ENCODE measurements around the gene HDAC9. TPM values are rescaled to one million over a fixed set of nuclear protein-coding genes. Genes with fewer than 3 reads are reported as not detected.

Gene HDAC9
- total RNA-seq, 1 experiment from 2014 or later = 7.7 TPM

- no peaks in the 10 kb centered on the region for H3K9me3 ChIP-seq (ENCODE audit: control insufficient read depth, low read depth, low read length)
- H2BK5ac ChIP-seq (ENCODE audit: insufficient read length, low read length) = no peak overlapping the region
- no peak overlapping the region for H3K18ac ChIP-seq (ENCODE audit: insufficient read length, low read depth, low read length)
- no peak overlapping the region for H3K27ac ChIP-seq (ENCODE audit: insufficient read length, low read depth, low read length)
- Mint-ChIP-seq H3K27ac (no peak overlapping the region), H3K36me3 (ENCODE audit: insufficient read depth in 1 of 3, low read depth in 3 of 3) (no peaks in the 10 kb centered on the region), H3K9me3 (no peaks in the 10 kb centered on the region; a peak in 1 of 5 replicates), H3K27me3 (ENCODE audit: low read depth) (no peaks in the 10 kb centered on the region), H3K4me1 (peaks cover 12 to 21% of the 10 kb centered on the region in 2 experiments), H3K4me3 (no peak overlapping the region)
- H2AFZ ChIP-seq (ENCODE audit: low read length) = no peak overlapping the region
- no peaks in the 10 kb centered on the region for H3K23me2 ChIP-seq (ENCODE audit: insufficient read length, low read depth, low read length, poor library complexity, severe bottlenecking)
- H3K14ac ChIP-seq (ENCODE audit: insufficient read depth, low read length) = no peak overlapping the region
- no peak overlapping the region for H4K5ac ChIP-seq (ENCODE audit: insufficient read length, low read depth, low read length)
- H2AK5ac ChIP-seq (ENCODE audit: insufficient read length, low read length) = no peak overlapping the region
- H2BK20ac ChIP-seq (ENCODE audit: low read depth, low read length, poor library complexity, severe bottlenecking) = no peak overlapping the region
- no peak overlapping the region for H3K4ac ChIP-seq (ENCODE audit: low read depth, low read length)
- H2BK12ac ChIP-seq (ENCODE audit: insufficient read length, low read depth, low read length) = no peak overlapping the region
- H3T11ph ChIP-seq (ENCODE audit: low read length) = no peak overlapping the region
- TF ChIP-seq CTCF (conservative IDR thresholded peaks at IDR 0.05) = no peak
- H3K4me2 ChIP-seq (ENCODE audit: insufficient read depth, insufficient read length, low read length) = no peak overlapping the region
- H2BK120ac ChIP-seq (ENCODE audit: low read depth, low read length, poor library complexity, severe bottlenecking) = no peak overlapping the region
- H3K27me3 ChIP-seq (ENCODE audit: insufficient read depth, low read length) = no peaks in the 10 kb centered on the region
- peaks cover 2% of the 10 kb centered on the region for H3K79me1 ChIP-seq (ENCODE audit: insufficient read depth, low read depth, low read length, poor library complexity, severe bottlenecking)
- H3K9ac ChIP-seq (ENCODE audit: extremely low read depth, insufficient read length, low read length) = no peak overlapping the region
- peaks cover 8% of the 10 kb centered on the region; the same call in 1 of the 2 replicates for H3K4me1 ChIP-seq (ENCODE audit: insufficient read depth, low read length)
- H4K8ac ChIP-seq (replicated peaks; ENCODE audit: insufficient read length, low read depth, low read length) = no peak overlapping the region
- no peak for DNase-seq
- H3K56ac ChIP-seq (ENCODE audit: insufficient read length, low read depth, low read length) = no peak overlapping the region
- H3K79me2 ChIP-seq (ENCODE audit: insufficient read depth, low read length) = no peaks in the 10 kb centered on the region
- no peaks in the 10 kb centered on the region for H4K20me1 ChIP-seq (ENCODE audit: control insufficient read depth, insufficient read depth, insufficient read length)
- no peak overlapping the region for H4K91ac ChIP-seq (ENCODE audit: insufficient read length, low read depth, low read length)
- no peak overlapping the region for H2BK15ac ChIP-seq (ENCODE audit: low read depth, low read length)
- H3K23ac ChIP-seq (ENCODE audit: insufficient read length, low read depth, low read length) = no peak overlapping the region
Observed at GRCh38 chr7:18796216-18796615, 300.7 kb downstream of the HDAC9 start.

Data from H9 (cell line).